Measurements from ENCODE around the gene CUX1.

DNA sequence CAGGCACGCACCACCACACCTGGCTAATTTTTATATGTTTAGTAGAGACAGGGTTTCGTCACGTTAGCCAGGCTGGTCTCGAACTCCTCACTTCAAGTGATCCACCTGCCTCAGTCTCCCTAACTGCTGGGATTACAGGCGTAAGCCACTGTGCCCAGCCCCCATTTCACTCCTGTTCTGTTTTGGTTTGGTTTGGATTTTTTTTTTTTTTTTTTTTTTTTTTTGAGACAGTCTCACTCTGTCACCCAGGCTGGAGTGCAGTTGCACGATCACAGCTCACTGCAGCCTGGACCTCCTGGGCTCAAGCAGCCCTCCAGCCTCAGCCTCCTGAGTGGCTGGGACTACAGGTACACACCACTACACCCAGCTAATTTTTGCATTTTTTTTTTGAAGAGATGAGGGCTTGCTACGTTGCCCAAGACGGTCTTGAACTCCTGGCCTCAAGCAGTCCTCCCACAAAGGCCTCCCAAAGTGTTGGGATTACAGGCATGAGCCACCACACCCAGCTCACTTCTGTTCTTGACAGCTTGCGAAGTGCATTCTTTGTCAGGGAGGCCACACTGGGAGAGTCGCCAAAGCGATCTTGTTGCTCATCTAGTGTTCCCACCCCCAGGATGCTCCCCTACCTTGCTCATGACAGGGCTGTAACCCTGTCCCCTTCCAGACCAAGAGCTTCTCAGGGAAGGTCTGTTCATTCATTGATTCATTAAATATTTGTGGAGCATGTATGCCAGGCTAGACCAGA lies 229.1 kb downstream of the CUX1 start:
- TF ChIP-seq, protein P1, sequence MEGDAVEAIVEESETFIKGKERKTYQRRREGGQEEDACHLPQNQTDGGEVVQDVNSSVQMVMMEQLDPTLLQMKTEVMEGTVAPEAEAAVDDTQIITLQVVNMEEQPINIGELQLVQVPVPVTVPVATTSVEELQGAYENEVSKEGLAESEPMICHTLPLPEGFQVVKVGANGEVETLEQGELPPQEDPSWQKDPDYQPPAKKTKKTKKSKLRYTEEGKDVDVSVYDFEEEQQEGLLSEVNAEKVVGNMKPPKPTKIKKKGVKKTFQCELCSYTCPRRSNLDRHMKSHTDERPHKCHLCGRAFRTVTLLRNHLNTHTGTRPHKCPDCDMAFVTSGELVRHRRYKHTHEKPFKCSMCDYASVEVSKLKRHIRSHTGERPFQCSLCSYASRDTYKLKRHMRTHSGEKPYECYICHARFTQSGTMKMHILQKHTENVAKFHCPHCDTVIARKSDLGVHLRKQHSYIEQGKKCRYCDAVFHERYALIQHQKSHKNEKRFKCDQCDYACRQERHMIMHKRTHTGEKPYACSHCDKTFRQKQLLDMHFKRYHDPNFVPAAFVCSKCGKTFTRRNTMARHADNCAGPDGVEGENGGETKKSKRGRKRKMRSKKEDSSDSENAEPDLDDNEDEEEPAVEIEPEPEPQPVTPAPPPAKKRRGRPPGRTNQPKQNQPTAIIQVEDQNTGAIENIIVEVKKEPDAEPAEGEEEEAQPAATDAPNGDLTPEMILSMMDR (tag by site-specific recombination; IDR thresholded peaks at IDR 0.05): no peak
- no peak for TF ChIP-seq ZNF670 (tag by site-specific recombination; IDR thresholded peaks at IDR 0.05; ENCODE audit: low read depth)
- TF ChIP-seq PRDM1 (tag by site-specific recombination; IDR thresholded peaks at IDR 0.05): no peak
- TF ChIP-seq ZNF350 (tag by site-specific recombination; IDR thresholded peaks at IDR 0.05): no peak
- TF ChIP-seq, protein P2, sequence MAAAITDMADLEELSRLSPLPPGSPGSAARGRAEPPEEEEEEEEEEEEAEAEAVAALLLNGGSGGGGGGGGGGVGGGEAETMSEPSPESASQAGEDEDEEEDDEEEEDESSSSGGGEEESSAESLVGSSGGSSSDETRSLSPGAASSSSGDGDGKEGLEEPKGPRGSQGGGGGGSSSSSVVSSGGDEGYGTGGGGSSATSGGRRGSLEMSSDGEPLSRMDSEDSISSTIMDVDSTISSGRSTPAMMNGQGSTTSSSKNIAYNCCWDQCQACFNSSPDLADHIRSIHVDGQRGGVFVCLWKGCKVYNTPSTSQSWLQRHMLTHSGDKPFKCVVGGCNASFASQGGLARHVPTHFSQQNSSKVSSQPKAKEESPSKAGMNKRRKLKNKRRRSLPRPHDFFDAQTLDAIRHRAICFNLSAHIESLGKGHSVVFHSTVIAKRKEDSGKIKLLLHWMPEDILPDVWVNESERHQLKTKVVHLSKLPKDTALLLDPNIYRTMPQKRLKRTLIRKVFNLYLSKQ (tag by site-specific recombination; IDR thresholded peaks at IDR 0.05; ENCODE audit: borderline replicate concordance): no peak
- TF ChIP-seq ZNF114 (tag by site-specific recombination; IDR thresholded peaks at IDR 0.05): no peak
- no peak for TF ChIP-seq TCF7L2 (IDR thresholded peaks at IDR 0.05; ENCODE audit: borderline replicate concordance, low read depth, low read length)
- TF ChIP-seq ZNF184 (tag by site-specific recombination; IDR thresholded peaks at IDR 0.05): no peak
- no peak for TF ChIP-seq ZBTB7A (tag by site-specific recombination; IDR thresholded peaks at IDR 0.05; ENCODE audit: low read depth)
- no peak for TF ChIP-seq SP7 (tag by site-specific recombination; IDR thresholded peaks at IDR 0.05)
- no peak for TF ChIP-seq ZNF274 (IDR thresholded peaks at IDR 0.05; ENCODE audit: low read length)
- TF ChIP-seq ZNF274 (tag by site-specific recombination; IDR thresholded peaks at IDR 0.05; ENCODE audit: borderline replicate concordance): no peak
- no peak for TF ChIP-seq ZNF558 (tag by site-specific recombination; IDR thresholded peaks at IDR 0.05)
- no peak for TF ChIP-seq ZNF596 (tag by site-specific recombination; IDR thresholded peaks at IDR 0.05)
